Stimulated activated CD4-positive, alpha-beta T cell treated with anti-CD3 and anti-CD28 coated beads, Interleukin-1b, Interleukin-23, amount 100 ng/mL, for 48 hours (primary cell): Measurements from ENCODE around the gene USP27X.

ENCODE experiments used
- DNase-seq: peaks from one replicate; pipeline ENCODE4 v3.0.0-alpha.2; 2020

USP27X gene

GRCh38 chrX:49878834-49879655 is at the start of gene USP27X:
Gene USP27X, plus strand, starts transcription at chrX:49879484. Its CDS starts 824 bp downstream, at chrX:49880308.
- peak; percentile 67 for DNase-seq

GRCh38 chrX:49838374-49838773 is 40.9 kb upstream of the USP27X start:
- no peak for DNase-seq

DNA sequence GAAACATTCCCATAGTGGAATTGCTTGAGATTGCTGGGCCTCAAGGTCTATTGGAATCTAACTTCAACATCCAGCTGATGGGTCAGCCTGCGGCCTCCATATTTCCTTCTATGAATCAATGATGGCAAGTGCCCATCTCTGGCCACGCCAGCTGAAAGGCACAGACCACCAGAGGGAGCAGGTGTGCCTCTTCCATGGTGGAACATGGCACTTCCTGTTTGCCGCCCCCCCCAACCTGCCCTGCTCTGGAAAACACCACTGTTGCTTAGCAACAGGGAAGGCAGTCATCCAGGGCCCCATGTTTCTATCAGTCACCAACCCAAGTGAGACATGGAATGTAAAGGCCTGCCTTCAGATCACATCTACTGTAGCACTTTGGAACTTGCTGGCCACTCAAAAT is 38.6 kb upstream of the USP27X start:
- peak; percentile 65 for DNase-seq

DNA sequence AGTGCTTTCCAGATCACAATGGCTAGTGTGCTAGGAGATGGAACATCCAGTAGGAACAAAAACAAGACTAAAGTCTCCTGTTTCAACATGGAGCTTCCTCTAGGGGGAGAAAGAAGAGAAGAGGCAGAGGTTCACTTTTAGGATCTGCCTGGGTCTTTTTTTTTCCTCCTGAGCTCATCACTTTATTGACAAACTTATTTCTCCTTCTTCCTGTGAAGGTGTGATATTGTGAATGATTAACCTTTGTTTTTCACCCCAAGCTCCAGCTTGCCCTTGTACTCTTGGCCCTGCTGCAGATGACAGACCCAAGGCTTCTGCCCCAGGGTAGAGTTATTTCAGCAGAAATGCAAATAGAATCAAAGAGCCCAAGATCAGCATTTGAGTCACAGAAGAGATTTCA is 36.7 kb upstream of the USP27X start:
- DNase-seq, result no peak

- no peak for DNase-seq
These were observed 34.7 kb upstream of the USP27X start for GRCh38 chrX:49844611-49845010.

GRCh38 chrX:49845701-49846403 is 33.4 kb upstream of the USP27X start:
- no peak for DNase-seq

GRCh38 chrX:49846522-49846921 is 32.8 kb upstream of the USP27X start:
- no peak for DNase-seq

GRCh38 chrX:49848275-49848674 is 31.0 kb upstream of the USP27X start:
- no peak for DNase-seq

GRCh38 chrX:49850028-49850427 is 29.3 kb upstream of the USP27X start:
- DNase-seq, result no peak

DNA sequence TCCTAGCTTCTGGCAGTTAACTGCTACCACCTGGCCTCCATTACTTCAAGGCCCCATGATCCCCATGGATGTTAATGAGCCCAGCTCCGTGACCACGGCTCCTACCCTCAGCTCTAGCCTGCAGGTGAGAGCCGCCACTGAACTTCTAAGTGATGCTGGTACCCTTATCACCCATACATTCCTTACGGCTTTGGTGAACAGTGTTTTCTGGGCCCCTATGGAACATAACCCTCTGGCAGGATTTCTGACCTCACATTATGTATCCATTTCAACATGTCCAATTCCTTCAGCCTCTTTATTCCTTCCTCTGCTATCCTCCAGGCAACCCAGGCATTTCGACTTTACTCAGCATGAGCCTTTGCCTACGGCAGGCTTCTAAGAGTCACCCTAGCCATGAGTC is 25.6 kb upstream of the USP27X start:
- no peak for DNase-seq

- DNase-seq, result no peak
These were observed 22.5 kb upstream of the USP27X start for GRCh38 chrX:49856819-49857218.

GRCh38 chrX:49858341-49858740 is 20.9 kb upstream of the USP27X start:
- DNase-seq, result no peak

DNA sequence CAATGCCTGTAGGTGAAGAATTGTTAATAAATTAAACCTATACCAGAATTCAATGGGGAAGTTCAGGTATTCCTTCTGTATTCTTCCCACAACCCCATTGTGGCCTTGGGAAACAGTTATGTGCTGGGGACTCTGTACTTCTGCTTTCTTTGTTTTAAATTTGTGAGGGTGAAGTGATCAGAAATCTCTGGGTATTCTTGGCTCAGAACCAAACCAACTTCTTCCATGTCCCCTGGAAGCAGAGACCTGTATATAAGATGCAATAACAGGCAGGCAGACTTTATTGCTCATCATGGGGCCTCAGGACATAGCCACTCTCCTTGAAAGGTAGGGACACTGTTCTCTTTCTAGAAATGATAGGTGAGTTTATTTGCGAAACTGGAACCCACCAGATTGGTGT is 19.8 kb upstream of the USP27X start:
- DNase-seq, result no peak

GRCh38 chrX:49860867-49861535 is 18.3 kb upstream of the USP27X start:
- DNase-seq, result no peak

DNA sequence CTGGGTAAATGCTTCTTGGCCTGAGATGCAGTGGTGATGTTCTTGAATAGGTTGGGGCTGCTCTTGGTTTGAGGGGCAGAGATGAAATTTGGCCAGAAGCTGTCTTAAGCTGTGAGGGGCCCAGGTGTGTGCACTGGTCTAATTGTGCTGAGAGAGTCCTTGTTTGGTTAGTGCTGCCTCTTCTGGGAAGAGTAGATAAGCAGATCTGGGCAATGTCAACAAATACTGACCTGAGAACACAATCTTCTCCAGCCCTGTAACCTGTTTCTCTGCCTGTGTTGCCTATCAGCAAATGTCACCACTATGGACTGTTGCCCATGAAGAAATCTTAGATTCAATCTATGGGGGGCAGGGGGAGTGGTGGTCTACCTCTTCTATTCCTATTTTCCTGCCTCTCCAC is 17.2 kb upstream of the USP27X start:
- DNase-seq, result no peak

GRCh38 chrX:49868739-49869138 is 10.5 kb upstream of the USP27X start:
- DNase-seq, result no peak

- DNase-seq, result no peak
These were observed 2.5 kb upstream of the USP27X start for GRCh38 chrX:49876750-49877149.

GRCh38 chrX:49877397-49878101 is 1.7 kb upstream of the USP27X start:
- no peak for DNase-seq

- no peak for DNase-seq
These were observed 1.0 kb upstream of the USP27X start for GRCh38 chrX:49878128-49878833.

GRCh38 chrX:49879656-49880277 is 483 bp downstream of the USP27X start:
- DNase-seq, result no peak

DNA sequence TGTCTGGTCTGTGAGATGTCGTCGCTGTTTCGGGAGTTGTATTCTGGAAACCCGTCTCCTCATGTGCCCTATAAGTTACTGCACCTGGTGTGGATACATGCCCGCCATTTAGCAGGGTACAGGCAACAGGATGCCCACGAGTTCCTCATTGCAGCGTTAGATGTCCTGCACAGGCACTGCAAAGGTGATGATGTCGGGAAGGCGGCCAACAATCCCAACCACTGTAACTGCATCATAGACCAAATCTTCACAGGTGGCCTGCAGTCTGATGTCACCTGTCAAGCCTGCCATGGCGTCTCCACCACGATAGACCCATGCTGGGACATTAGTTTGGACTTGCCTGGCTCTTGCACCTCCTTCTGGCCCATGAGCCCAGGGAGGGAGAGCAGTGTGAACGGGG is 1.4 kb downstream of the USP27X start:
- no peak for DNase-seq

- DNase-seq, result peak; percentile 50
These were observed 5.1 kb downstream of the USP27X start for GRCh38 chrX:49884290-49884862.
